GM21390 (cell line): ENCODE data around the gene IKBKE.
"Not testable (repeated sequence)": the region's sequence is repeated elsewhere in the genome, so short reads cannot be mapped to it uniquely, and the experiment has no call there.

Source experiments
- ATAC-seq: cut with Tn5 transposase; IDR thresholded peaks from one replicate; pipeline ENCODE4 v1.9.1; 2021; ENCODE audit not compliant: unreplicated experiment

The IKBKE gene

DNA sequence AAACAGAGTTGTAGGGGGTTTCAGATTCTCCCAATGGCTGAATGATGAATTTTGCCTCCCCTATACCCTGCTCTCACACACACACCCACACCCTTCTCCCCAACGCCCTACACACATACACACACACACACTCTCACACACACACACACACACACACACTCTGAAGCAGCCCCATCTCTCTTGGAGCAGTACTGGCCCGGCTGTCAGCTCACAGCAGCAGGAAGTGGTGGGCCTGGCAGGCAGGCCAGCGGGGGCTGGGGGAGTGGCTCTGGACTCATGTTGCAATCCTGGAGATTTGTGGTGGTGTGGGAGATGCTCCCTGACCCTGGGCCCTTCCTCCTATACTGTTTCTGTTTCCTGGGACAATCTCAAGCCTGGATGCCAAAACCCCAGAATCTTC, 2.2 kb downstream of the IKBKE start:
- no peak for ATAC-seq

DNA sequence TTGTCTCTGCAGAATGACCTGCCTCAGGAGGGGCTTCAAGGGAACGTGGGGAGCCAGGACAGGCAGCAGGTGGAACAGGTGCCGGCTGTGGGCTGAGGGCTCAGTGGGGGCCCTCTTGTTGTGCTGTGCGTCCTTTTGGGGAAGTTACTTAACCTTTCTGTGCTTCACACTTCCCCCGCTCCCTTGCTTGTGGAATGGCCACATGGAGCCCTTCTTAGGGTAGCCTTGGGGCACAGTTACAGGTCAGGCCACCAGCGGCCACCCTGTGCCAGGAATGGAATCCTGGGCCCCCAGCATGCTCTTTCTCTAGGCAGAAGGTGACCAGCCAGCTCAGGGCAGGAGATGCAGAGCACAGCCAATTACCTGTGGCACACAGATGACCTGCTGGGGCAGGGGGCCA, 2.6 kb downstream of the IKBKE start:
- no peak for ATAC-seq

DNA sequence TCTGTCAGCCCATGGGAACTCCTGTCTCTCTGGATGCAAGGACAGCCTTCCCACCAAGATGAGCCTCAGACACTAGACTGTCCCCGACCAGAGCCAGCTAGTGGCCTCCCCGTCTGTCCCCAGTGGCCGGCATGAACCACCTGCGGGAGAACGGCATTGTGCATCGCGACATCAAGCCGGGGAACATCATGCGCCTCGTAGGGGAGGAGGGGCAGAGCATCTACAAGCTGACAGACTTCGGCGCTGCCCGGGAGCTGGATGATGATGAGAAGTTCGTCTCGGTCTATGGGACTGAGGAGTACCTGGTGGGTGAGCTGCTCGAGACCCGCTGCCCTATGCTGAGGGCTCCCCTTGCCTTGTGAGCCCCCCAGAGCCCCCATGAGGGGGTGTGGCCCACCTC, 5.8 kb downstream of the IKBKE start:
- ATAC-seq: no peak

DNA sequence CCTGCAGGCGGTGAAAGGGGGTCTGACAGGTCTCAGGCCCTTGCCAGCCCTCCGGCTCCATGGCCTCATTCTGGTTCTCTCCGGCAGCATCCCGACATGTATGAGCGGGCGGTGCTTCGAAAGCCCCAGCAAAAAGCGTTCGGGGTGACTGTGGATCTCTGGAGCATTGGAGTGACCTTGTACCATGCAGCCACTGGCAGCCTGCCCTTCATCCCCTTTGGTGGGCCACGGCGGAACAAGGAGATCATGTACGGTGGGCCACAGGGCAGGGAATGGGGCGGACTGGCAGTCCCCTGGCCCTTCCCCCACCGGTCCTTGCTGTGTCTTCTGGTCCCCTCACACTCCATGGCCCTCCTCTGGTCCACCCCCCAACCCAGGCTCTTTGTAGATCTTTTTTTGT, 6.3 kb downstream of the IKBKE start:
- ATAC-seq: no peak

DNA sequence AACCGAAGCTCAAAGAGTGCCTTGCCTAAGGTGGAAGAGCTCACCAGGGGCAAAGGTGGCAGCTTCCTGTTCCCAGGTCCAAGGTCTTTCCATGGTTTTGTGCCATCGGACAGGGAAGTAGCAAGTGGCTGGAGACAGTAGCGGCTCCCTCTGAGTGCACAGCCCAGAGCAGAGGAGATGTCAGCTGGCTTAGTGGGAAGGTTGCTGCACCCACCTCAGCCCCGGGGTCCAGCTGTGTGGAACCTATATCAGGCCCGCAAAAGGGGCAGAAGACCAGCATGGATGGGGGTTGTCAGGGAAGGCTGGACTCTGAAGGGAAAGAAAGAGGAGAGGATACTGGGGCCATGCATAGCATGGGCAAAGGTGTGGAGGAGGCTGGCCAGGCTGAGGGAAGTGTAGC, 6.8 kb downstream of the IKBKE start:
- ATAC-seq: no peak

DNA sequence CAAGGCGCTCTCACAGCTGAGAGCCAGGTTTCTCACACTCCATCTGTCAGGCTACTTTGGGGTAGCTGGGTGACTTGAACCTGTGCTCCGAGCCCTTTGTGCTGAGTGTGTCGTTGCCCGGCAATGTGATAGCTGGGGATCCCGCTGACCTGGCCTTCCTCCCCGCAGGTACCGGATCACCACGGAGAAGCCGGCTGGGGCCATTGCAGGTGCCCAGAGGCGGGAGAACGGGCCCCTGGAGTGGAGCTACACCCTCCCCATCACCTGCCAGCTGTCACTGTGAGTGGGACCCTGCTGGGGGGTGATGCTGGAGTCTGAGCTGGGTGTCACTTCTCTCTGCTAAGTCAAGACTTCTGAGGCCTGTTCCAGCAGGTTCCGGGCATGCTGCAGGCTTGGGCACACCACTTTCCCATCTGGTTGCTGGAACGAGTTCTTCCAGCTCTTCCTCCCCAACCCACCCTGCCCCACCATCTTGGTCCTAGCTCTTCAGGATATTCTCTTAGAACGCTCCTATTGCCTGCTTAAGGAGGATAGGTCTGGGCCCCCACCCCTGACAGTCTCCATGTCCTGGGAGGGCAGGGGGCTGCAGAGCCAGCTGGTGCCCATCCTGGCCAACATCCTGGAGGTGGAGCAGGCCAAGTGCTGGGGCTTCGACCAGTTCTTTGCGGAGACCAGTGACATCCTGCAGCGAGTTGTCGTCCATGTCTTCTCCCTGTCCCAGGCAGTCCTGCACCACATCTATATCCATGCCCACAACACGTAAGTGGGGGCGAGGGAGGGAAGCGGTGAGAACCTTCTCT, 7.5 kb downstream of the IKBKE start:
- no peak for ATAC-seq

DNA sequence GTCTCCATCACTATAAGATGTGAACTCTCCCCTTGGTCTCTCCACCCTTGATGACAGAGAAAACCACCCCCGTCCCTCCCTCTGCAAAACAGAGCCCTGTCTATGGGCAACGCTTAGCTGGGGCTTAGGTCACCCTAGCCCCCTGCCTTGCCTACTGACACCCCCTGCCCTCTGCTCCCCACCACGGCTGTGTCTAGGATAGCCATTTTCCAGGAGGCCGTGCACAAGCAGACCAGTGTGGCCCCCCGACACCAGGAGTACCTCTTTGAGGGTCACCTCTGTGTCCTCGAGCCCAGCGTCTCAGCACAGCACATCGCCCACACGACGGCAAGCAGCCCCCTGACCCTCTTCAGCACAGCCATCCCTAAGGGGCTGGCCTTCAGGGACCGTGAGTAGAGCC, 8.5 kb downstream of the IKBKE start:
- no peak for ATAC-seq

DNA sequence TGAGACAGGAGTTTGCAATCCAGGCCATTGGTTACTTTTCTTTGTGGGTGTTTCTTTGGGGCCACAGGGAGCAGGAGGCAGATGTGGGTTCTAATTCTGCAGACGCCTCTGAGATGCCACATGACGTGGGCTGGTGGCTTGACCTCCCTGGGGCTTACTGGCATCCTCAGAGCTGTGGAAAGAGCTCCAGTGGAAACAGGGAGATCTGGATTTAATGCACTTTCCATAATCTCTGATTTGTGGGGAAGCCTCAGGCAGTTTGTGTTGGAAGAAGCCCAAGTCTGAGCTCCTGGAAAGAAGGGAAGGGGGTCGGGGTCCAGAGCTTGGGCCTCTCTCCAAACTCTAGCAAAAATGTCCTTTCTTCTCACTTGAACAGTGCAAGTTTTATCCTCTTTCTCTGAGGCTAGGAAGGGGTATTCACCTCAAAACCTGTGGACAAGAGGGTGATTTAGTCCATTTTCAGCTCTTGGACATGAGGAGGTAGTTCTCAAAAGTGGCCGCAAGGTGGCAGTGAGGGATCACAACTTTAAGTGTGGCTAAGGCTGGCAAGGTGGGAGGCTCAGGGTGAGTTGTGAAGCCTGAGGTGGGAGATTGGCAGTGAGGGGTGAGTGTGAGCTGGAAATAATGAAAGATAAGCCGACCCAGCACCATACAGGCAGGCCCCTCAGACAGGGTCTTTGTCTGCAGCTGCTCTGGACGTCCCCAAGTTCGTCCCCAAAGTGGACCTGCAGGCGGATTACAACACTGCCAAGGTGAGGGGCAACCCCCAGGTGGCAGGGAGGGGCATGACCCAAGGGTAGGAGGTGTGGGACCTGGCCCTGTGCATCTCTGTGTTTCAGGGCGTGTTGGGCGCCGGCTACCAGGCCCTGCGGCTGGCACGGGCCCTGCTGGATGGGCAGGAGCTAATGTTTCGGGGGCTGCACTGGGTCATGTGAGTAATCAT, 9.2 kb downstream of the IKBKE start:
- no peak for ATAC-seq

DNA sequence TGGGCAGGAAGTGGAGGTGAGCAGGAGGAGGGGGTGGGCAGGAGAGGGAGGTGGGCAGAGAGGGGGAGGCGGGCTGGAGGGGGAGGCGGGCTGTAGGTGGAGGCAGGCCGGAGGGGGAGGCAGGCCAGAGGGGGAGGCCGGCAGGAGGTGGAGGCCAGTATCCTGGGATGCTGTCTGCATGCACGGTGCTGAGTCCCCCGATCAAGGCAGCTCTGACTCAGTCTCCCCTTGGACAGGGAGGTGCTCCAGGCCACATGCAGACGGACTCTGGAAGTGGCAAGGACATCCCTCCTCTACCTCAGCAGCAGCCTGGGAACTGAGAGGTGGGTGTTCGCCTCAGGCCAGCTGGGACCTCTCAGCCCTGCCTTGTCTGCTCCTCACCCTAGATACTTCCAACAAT, 9.9 kb downstream of the IKBKE start:
- ATAC-seq: no peak

DNA sequence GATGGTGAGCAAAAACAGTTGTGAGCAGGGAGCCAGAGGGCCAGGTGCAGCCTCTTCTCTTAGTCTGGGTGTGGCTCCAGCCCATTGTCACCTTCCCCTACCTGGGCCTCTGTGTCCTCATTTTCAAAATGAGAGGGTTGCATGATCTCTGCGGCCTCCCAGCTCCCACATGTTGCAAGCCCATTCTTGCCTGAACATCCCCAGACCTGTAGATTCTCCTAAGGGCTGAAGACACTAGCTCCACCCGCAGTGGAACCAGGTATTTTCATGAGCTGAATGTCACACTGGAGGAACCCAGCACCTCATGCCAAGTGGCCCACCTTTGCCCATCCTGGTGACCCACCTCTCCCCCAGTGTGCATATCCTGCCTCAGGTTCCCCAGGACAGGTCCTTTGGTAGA, 12.3 kb downstream of the IKBKE start:
- no peak for ATAC-seq

DNA sequence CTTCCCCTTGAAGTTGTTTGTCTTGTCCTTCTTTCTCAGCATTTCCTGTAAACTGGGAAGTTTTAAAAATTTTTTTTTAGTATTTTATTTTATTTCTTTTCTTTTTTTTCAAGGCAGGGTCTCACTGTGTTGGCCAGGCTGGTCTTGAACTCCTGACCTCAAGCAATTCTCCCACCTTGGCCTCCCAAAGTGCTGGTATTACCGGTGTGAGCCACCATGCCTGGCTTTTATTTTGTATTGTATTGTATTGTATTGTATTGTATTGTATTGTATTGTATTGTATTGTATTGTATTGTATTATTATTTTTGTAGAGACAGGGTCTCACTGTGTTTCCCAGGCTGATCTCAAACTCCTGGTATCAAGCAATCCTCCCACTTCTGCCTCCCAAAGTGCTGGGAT, 13.6 kb downstream of the IKBKE start:
- not testable (repeated sequence) for ATAC-seq

DNA sequence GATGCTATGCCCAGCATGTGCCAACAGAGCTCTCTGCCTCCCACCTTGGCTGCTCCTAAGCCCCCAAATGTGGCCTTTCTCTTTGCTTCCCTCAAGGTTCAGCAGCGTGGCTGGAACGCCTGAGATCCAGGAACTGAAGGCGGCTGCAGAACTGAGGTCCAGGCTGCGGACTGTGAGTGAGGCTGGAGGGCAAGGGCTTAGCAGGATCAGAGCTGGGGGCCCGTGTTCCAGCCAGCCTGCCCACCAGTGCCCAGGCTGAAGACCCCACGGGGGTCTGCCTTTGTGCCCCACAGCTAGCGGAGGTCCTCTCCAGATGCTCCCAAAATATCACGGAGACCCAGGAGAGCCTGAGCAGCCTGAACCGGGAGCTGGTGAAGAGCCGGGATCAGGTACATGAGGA, 14.6 kb downstream of the IKBKE start:
- ATAC-seq: no peak

DNA sequence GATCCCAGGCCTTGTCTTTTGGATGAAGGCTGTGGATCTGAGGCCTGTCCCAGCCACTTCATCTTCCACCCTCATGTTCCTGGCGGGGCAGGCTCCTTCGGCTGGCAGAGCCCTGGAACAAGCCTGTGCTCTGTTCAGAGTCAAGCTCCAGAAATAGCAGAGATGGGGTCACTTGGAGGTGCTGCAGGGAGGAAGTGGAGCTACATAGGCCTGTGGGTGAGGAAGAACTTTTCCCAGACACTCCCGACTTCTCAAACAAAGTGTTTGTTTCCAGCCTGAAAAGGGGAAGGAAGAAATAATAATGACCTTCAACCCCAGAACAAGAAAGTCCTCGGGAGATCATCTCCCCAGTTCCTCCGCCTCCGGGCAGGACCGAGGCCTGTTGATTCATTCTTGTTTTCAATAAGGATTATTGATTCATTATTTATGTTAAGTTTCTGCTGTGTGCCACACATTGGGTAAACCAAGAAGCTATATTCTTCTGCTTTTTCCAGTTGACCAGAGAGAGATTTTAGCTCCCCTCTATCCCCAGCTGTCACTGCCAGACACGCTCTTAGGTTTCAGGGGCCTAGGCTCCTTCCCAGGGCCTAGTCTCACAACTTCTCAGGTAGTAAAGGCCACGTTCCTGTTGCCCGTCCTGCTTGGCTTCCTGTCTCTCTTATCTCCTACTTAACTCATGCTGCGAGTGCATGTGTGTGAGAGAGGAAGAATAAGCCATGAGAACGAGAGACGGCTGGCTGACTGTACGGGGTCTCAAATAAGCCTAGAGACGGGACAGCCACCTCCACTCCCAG, 16.9 kb downstream of the IKBKE start:
- no peak for ATAC-seq

DNA sequence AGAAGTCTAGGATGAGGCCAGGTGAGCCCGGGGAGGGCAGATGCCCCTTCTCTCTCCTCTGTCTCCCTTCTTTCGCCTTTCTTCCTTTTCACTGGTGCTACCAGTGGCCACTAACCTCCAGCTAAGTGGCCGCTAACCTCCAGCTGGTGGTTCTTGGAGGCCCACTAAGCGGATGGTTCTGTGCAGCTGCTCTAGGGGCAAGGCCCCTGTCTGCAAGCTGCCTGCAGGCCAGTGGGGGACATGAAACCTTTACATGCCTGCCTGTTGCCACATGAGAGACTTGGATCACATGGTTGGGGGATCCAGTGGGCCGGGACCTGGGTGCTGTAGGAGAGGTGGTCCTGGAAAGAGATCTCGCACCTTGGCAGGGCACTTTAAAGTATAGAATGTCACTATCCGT, 17.7 kb downstream of the IKBKE start:
- ATAC-seq: no peak

DNA sequence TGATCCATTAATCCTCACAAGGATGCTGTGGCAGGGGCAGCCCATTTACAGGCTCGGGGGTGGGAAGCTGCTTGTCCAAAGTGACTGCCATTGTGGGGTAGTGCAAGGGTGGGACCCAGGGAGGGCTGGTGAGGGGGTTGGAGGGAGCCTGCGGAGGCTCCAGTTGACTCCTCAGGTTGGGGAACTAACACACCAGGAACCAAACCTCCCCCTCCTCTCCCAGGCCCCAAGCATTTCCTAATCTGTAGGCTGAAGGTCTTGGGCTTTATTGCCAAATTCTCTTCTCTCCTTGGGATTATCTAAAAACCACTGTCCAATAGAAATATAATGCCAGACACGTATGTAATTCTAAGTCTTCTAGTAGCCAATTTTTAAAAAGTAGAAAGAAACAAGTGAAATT, 18.2 kb downstream of the IKBKE start:
- ATAC-seq: no peak

DNA sequence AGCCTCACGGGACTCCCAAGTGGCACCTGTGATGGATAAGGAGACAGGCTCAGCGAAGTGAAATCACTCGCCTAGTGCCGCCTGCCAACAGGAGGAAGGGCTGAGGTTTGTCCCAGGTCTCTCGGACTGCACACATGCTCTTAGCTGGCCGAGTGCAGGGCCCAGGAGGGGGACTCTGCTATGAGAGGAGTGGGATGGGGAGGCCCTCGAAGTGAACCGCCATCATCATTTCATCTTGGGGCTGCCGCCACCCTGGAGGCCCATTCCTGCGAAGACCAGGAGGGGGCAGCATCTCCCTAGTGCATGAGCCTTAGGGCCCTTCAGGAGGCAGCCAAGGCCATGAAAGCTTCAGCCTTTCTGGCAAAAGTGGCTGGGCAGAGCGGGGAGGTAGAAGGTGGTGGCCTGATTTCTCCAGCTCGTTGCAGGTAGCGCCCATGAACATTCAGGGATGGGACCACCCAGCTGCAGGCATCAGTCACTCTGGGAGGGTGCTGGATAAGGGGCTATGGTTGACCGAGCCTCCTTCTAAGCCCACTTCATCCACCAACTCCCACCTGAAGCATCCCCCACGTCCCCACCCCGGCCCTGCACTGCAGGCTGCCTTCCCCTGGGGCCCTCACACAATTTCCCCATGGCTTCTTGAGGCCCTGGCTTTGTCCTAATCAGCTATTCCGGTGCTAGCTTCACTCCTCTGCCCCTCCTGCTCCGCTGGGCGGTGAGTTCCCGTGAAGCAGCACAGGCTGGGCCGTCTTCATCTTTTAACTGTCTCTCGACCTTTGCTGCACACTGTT, 19.9 kb downstream of the IKBKE start:
- ATAC-seq: peak; percentile 55

DNA sequence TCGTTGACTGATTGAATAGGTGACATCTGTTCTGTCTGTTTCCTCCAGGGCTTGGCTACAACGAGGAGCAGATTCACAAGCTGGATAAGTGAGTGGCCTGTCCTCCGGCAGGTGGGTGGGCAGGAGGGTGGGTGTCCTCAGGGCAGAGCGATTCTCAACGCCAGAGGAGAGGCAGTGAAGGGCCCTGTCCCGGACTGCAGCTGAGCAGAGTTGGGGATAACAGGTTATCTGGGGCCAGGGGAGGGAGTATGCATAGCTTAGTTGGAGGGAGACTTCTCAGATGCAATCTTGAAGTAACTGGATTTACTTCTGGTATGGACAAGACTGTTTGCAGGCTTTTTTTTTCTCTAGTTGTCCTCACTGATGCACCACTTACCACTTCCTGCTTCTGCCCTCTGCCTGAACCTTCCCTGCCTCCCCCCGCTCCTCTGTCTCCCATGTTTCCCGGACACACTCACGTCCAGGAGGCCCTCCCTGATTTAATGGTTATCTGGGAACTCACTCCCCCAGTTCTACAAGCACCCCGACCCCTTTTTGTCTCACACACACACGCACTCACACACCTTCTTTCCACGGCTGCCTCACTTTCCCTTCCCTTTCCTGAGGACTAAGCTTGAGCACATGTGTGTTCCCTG, 20.6 kb downstream of the IKBKE start:
- ATAC-seq: no peak

DNA sequence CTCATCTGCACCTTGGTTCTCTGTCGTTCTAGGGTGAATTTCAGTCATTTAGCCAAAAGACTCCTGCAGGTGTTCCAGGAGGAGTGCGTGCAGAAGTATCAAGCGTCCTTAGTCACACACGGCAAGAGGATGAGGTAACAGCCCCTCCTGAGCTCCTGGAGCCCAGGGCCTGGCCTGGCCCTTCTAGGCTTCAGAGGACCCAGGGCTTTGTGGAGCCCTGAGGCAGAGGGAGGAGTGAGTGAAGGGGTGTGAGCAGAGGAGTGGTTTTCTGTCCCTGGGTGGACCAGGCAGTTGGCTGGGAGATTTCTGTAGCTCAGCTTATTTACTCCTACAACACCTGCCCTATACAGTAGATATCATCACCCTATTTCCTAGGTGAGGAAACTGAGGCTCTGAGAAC, 21.3 kb downstream of the IKBKE start:
- ATAC-seq: no peak

DNA sequence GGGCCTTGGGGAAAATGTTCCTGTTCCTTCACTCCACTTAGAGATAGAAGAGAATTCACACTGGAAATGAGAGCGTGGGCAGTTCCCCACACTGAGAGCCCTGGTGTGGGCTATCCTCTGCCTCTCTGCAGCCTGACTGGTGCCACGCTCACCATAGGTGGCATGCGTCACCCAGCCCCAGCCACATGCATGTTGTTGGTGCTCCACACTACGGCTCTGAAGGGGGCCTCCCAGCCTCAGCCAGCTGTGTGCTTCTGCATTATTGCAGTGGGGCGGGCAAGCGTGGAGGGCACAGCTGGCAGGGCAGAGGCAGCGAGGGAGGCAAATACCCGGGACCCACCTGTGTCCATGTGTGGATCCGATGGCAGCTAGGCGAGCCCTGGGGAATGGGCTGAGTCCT, 22.3 kb downstream of the IKBKE start:
- no peak for ATAC-seq

DNA sequence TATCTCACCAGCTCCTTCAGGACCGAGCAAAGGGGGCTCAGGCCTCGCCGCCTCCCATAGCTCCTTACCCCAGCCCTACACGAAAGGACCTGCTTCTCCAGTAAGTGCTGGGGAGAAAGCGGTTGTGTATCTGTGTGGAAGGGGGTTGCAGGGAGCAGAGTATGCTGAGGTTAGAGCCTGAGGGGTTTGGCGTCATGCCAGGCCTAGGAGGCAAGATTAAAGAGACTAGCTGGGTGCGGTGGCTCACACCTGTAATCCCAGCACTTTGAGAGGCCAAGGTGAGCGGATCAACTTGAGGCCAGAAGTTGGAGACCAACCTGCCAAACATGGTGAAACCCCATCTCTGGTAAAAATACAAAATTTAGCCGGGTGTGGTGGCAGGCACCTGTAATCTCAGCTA, 23.0 kb downstream of the IKBKE start:
- no peak for ATAC-seq
